Neural cell (in vitro differentiated cells): Measurements from ENCODE around the gene SUMF1. TPM values are rescaled to one million over a fixed set of nuclear protein-coding genes. Genes with fewer than 3 reads are reported as not detected.

Experiments used
- H2AFZ ChIP-seq: fragments of 200-600, 300-800 bp; sonication (generic), shearing (Covaris generic); 2 replicates; pipeline ENCODE4 v1.6.0; 2014; ENCODE audit warnings: low read depth, mild to moderate bottlenecking, antibody characterized with exemption, low read length, moderate library complexity
- H3F3A ChIP-seq: fragments of 200-600 bp; shearing (Covaris generic); 2 replicates; pipeline ENCODE4 v1.6.1; 2016; ENCODE audit warnings: mild to moderate bottlenecking, moderate library complexity, mixed read lengths, antibody characterized with exemption, low read length; ENCODE audit not compliant: insufficient read depth, poor library complexity, severe bottlenecking
- H3K27ac ChIP-seq: fragments of 200-600, 300-800 bp; sonication (generic), shearing (Covaris generic); 2 replicates; pipeline ENCODE4 v1.5.1; 2014; ENCODE audit warnings: mild to moderate bottlenecking, low read length, moderate library complexity
- H3K27me3 ChIP-seq: fragments of 300-800, 200-600 bp; sonication (generic), shearing (Covaris generic); 2 replicates; pipeline ENCODE4 v1.6.0; 2014; ENCODE audit warnings: mild to moderate bottlenecking, low read depth, low read length, moderate library complexity; ENCODE audit not compliant: insufficient read depth
- H3K36me3 ChIP-seq: fragments of 300-800, 200-600 bp; sonication (generic), shearing (Covaris generic); 2 replicates; pipeline ENCODE4 v1.5.1; 2014; ENCODE audit warnings: mild to moderate bottlenecking, antibody characterized with exemption, low read length, moderate library complexity; ENCODE audit not compliant: insufficient read depth
- H3K4me2 ChIP-seq: fragments of 300-800, 200-600 bp; sonication (generic), shearing (Covaris generic); 2 replicates; pipeline ENCODE4 v1.6.0; 2014; ENCODE audit warnings: mild to moderate bottlenecking, low read length
- H3K4me3 ChIP-seq: fragments of 300-800, 200-600 bp; sonication (generic), shearing (Covaris generic); 2 replicates; pipeline ENCODE4 v1.5.1; 2014; ENCODE audit warnings: mild to moderate bottlenecking, low read length, moderate library complexity
- H3K79me2 ChIP-seq: fragments of 200-600 bp; shearing (Covaris generic); replicated peaks from 2 replicates; pipeline ENCODE4 v1.6.0; 2014; ENCODE audit warnings: mild to moderate bottlenecking, low read length, moderate library complexity; ENCODE audit not compliant: insufficient read depth
- H3K9ac ChIP-seq: fragments of 300-800, 200-600 bp; sonication (generic), shearing (Covaris generic); 2 replicates; pipeline ENCODE4 v1.6.1; 2016; ENCODE audit warnings: mild to moderate bottlenecking, low read length, mixed read lengths
- H3K9me2 ChIP-seq: fragments of 200-600 bp; shearing (Covaris generic); 2 replicates; pipeline ENCODE4 v1.6.1; 2016; ENCODE audit warnings: mild to moderate bottlenecking, low read length, mixed read lengths; ENCODE audit not compliant: insufficient read depth
- H3K9me3 ChIP-seq: fragments of 200-600, 300-800 bp; sonication (generic), shearing (Covaris generic); 2 replicates; pipeline ENCODE4 v1.6.1; 2016; ENCODE audit warnings: mild to moderate bottlenecking, mixed run types, low read length, moderate library complexity, mixed read lengths
- H4K20me1 ChIP-seq: fragments of 200-600 bp; shearing (Covaris generic); 2 replicates; pipeline ENCODE4 v1.6.1; 2016; ENCODE audit warnings: mild to moderate bottlenecking, mixed run types; ENCODE audit not compliant: insufficient read depth
- CTCF ChIP-seq: fragments of 450-650 bp; IDR thresholded peaks from 2 replicates; pipeline ENCODE4 v1.5.1; 2014; ENCODE audit warnings: antibody characterized with exemption, mild to moderate bottlenecking, moderate library complexity; ENCODE audit not compliant: poor library complexity, severe bottlenecking
- EP300 ChIP-seq: fragments of 450-650 bp; conservative IDR thresholded peaks from 2 replicates; pipeline ENCODE4 v1.6.1; 2014; ENCODE audit warnings: antibody characterized with exemption, mild to moderate bottlenecking, moderate library complexity; ENCODE audit not compliant: poor library complexity, severe bottlenecking
- EZH2 ChIP-seq: fragments of 200-600, 300-800 bp; shearing (Covaris generic), sonication (generic); IDR thresholded peaks from 2 replicates; pipeline ENCODE4 v1.6.1; 2014; ENCODE audit warnings: antibody characterized with exemption, low read length, borderline replicate concordance, mild to moderate bottlenecking; ENCODE audit not compliant: insufficient read depth, poor library complexity, severe bottlenecking
- MXI1 ChIP-seq: fragments of 450-650 bp; conservative IDR thresholded peaks from 2 replicates; pipeline ENCODE4 v1.6.1; 2014; ENCODE audit warnings: antibody characterized with exemption, mild to moderate bottlenecking; ENCODE audit not compliant: poor library complexity, severe bottlenecking
- POLR2AphosphoS5 ChIP-seq: IDR thresholded peaks from 2 replicates; pipeline ENCODE4 v1.6.1; 2012
- RAD21 ChIP-seq: fragments of 450-650 bp; conservative IDR thresholded peaks from 2 replicates; pipeline ENCODE4 v1.6.1; 2014; ENCODE audit warnings: antibody characterized with exemption, mild to moderate bottlenecking, moderate library complexity
- REST ChIP-seq: IDR thresholded peaks from 2 replicates; pipeline ENCODE4 v1.6.1; 2012; ENCODE audit warnings: borderline replicate concordance
- SMC3 ChIP-seq: fragments of 450-650 bp; conservative IDR thresholded peaks from 2 replicates; pipeline ENCODE4 v1.6.1; 2014; ENCODE audit warnings: antibody characterized with exemption, mild to moderate bottlenecking, moderate library complexity; ENCODE audit not compliant: poor library complexity
- TAF1 ChIP-seq: IDR thresholded peaks from 2 replicates; pipeline ENCODE4 v1.6.1; 2012; ENCODE audit warnings: low read depth
- polyA plus RNA-seq: library from polyadenylated mRNA; depleted of rRNA; stranded (reverse); fragments of >200 nt; gene quantifications from 2 replicates; pipeline ENCODE4 v1.2.3, GENCODE V29; 2014

Gene SUMF1
- polyA plus RNA-seq, 1 donor from 2014 or later = 3.6 TPM

GRCh38 chr3:4398120-4398940 lies 68.7 kb downstream of the SUMF1 start:
- H3K27ac ChIP-seq = no peak overlapping the region
- TF ChIP-seq MXI1 (no peak), POLR2AphosphoS5 (no peak), SMC3 (no peak), TAF1 (no peak), EZH2 (no peak), REST (no peak)
- no peak overlapping the region for H2AFZ ChIP-seq
- H3F3A ChIP-seq = no peaks in the 10 kb centered on the region
- no peaks in the 10 kb centered on the region for H3K36me3 ChIP-seq
- no peak overlapping the region for H3K4me3 ChIP-seq
- no peaks in the 10 kb centered on the region for H3K27me3 ChIP-seq
- H4K20me1 ChIP-seq = no peaks in the 10 kb centered on the region
- no peaks in the 10 kb centered on the region for H3K9me2 ChIP-seq
- H3K4me2 ChIP-seq = no peak overlapping the region
- H3K9ac ChIP-seq = no peak overlapping the region
- no peaks in the 10 kb centered on the region for H3K9me3 ChIP-seq
- H3K79me2 ChIP-seq = no peaks in the 10 kb centered on the region

- H3K4me3 ChIP-seq = no peak overlapping the region
- H3K27ac ChIP-seq = no peak overlapping the region
Observed at GRCh38 chr3:4397466-4397865, 69.6 kb downstream of the SUMF1 start.

More at GRCh38 chr3:4397466-4397865, 69.6 kb downstream of the SUMF1 start:
- Histone ChIP-seq H4K20me1 (no peaks in the 10 kb centered on the region), H3K36me3 (no peaks in the 10 kb centered on the region), H3F3A (no peaks in the 10 kb centered on the region), H3K4me2 (no peak overlapping the region), H3K9me3 (no peaks in the 10 kb centered on the region), H3K9ac (no peak overlapping the region), H3K79me2 (no peaks in the 10 kb centered on the region), H2AFZ (no peak overlapping the region), H3K9me2 (no peaks in the 10 kb centered on the region), H3K27me3 (no peaks in the 10 kb centered on the region)
- TF ChIP-seq RAD21 (no peak), SMC3 (no peak), CTCF (no peak), TAF1 (no peak), REST (no peak), EZH2 (no peak), MXI1 (no peak), POLR2AphosphoS5 (no peak), EP300 (no peak)
